ENCODE measurements around the gene PRR5L. TPM values are rescaled to one million over a fixed set of nuclear protein-coding genes. Genes with fewer than 3 reads are reported as not detected.

The PRR5L gene
- total RNA-seq, 1 donor: 19.5 TPM

DNA sequence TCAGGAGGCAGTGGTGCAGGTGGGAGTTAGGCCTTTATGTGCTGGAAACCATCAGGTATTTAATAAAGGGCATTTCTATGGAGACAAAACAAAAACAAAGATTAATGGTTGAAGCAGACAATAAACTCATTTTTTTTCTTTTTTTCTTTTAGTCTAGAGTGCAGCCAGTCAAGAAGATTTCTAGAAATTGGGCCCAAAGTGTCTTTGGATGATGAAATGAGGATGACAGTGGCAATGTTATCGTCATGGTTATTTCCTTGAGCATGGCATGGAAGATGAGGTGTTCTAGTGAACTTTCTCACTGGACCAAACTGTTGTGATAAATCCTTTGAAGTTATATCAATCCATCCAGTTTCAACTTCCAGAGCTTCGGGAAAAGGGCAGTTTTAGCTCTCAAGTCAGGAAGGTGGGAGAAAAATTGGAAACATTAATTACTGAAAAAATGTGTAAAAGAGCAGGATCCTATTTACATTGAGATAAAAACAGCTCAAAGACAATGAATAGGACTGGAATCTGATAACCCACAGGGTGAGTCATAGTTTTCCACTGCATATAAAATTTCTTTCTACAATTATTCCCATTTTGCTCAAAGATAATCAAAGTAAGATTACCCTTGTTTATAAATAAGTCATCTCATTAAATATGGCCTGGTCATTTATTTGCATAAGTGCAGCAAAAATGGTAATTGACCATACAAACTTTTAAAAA lies 33.0 kb downstream of the PRR5L start:
- Histone ChIP-seq H3K4me3 (ENCODE audit: low read length) (no peak overlapping the region), H3K27me3 (ENCODE audit: insufficient read depth, low read length) (no peaks in the 10 kb centered on the region), H3K4me1 (ENCODE audit: insufficient read depth, low read length) (peaks cover 6% of the 10 kb centered on the region), H3K9me3 (ENCODE audit: low read depth, low read length) (no peaks in the 10 kb centered on the region)

DNA sequence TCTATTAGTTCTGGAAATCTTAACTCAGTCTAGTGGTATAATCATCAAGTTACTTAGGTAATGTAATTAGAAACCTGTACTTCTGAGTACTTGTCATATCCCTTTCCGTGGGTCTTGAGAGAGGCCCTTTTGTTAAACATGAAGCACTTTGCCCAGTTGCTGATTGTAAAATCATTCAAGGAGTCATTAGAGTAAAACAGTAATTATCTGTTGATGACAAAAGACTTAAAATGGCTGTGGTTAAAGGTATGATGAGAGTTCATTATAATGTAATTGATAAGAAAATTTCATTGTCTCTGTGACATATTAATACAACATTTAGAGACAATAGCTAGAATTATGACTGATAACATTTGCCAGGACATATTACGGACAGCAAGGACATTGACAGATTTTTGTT lies 34.3 kb downstream of the PRR5L start:
- no peaks in the 10 kb centered on the region for H3K9me3 ChIP-seq (ENCODE audit: low read depth, low read length)
- H3K27me3 ChIP-seq (ENCODE audit: insufficient read depth, low read length): no peaks in the 10 kb centered on the region
- no peak overlapping the region for H3K4me3 ChIP-seq (ENCODE audit: low read length)
- peaks cover 6% of the 10 kb centered on the region for H3K4me1 ChIP-seq (ENCODE audit: insufficient read depth, low read length)

DNA sequence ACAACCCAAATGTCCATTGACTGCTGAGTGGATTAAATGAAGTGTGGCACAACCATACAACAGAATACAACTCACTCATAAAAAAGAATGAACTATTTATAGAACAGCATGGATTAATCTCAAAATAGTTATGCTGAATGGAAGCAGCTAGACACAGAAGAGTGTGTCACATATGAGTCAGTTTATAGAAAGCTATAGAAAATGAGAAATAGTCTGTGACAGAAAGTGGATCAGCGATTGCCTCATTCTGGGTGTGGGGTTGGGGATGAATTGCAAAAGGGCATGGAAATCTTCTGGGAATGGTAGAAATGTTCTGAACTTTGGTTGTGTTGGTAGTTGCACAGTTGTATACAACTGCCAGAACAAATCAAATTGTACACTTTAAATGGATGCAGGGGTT lies 37.4 kb downstream of the PRR5L start:
- no peaks in the 10 kb centered on the region for H3K4me1 ChIP-seq (ENCODE audit: insufficient read depth, low read length)
- H3K4me3 ChIP-seq (ENCODE audit: low read length): no peak overlapping the region
- H3K9me3 ChIP-seq (ENCODE audit: low read depth, low read length): no peaks in the 10 kb centered on the region
- H3K27me3 ChIP-seq (ENCODE audit: insufficient read depth, low read length): no peaks in the 10 kb centered on the region

DNA sequence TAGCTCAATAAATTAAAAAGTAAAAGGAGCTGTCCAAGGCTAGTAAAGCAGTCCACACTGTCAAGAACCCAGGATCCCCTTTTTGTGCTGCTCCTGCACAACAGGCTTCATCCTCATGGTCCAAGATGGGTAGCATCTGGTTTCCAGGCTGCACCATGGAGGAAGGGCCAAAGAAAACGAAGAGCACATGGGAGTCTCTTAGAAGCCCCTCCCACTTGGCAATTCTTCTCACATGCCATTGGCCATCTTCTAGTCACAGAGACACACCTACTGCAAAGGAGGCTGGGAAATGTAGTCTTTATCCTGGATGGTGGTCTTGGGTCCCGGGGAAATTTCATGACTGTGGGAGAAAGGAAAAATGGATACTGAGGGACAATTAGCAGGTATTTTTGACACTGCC lies 37.8 kb downstream of the PRR5L start:
- H3K4me1 ChIP-seq (ENCODE audit: insufficient read depth, low read length): no peaks in the 10 kb centered on the region
- H3K9me3 ChIP-seq (ENCODE audit: low read depth, low read length): no peaks in the 10 kb centered on the region
- H3K27me3 ChIP-seq (ENCODE audit: insufficient read depth, low read length): no peaks in the 10 kb centered on the region
- H3K4me3 ChIP-seq (ENCODE audit: low read length): no peak overlapping the region

DNA sequence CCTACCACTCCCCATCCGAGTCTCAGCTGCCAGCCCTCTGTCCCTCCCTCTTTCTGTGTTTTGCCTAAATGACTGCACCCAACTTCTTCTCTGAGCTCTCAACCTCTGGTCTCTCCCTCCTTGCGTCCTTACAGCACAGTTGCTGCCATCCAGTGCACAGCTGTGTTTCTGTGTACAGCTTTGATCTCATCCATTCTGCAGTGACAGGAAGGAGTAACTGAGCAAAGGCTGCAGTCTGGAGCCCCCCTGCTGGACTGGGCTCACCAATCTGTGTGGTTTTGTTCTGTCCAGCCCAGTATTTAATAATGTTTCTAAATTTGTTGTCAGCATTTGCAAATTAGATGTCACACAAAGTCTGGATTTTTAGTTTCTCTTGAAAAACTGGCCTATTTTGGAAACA lies 43.8 kb downstream of the PRR5L start:
- H3K27me3 ChIP-seq (ENCODE audit: insufficient read depth, low read length): no peaks in the 10 kb centered on the region
- no peaks in the 10 kb centered on the region for H3K9me3 ChIP-seq (ENCODE audit: low read depth, low read length)
- H3K4me1 ChIP-seq (ENCODE audit: insufficient read depth, low read length): no peaks in the 10 kb centered on the region
- H3K4me3 ChIP-seq (ENCODE audit: low read length): no peak overlapping the region

DNA sequence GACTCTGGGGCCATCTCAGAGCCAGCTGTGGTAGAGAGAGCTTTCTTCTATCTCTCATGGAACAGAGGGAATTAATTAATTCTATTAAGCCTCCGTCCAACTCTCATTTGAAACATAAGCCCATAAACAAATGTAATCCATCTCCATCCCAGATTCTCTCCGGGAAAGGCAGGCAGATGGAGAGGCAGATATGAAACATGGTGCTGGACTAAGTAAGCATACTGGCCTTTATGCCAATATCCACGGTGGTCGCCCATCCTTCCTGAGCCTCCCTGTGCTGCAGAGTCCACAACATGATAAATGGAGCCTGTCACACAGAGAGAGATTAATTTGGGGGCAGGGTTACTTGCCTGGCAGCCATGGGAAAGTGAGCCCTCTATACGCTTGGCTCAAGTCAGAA lies 44.8 kb downstream of the PRR5L start:
- no peaks in the 10 kb centered on the region for H3K27me3 ChIP-seq (ENCODE audit: insufficient read depth, low read length)
- no peaks in the 10 kb centered on the region for H3K9me3 ChIP-seq (ENCODE audit: low read depth, low read length)
- no peak overlapping the region for H3K4me3 ChIP-seq (ENCODE audit: low read length)
- no peaks in the 10 kb centered on the region for H3K4me1 ChIP-seq (ENCODE audit: insufficient read depth, low read length)

DNA sequence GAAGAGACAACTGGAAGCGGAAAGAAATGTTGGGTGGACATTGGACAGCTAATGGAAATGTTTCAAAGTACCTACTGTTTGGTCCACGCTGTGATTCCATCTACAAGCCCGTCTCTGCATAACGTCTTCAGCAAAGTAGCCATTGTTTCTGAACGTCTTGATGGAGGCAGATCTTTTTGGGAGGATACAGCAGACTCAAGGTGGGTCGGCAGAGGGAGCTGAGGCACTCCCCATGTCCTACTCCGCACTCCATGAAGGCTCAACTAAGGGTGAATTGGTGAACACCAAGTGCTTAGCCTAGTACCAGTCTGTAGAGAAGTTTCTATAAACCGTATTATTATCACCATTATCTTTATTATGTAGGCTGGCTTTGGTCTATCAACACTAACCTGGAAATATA lies 45.8 kb downstream of the PRR5L start:
- Histone ChIP-seq H3K27me3 (ENCODE audit: insufficient read depth, low read length) (no peaks in the 10 kb centered on the region), H3K9me3 (ENCODE audit: low read depth, low read length) (no peaks in the 10 kb centered on the region), H3K4me1 (ENCODE audit: insufficient read depth, low read length) (no peaks in the 10 kb centered on the region), H3K4me3 (ENCODE audit: low read length) (no peak overlapping the region)

DNA sequence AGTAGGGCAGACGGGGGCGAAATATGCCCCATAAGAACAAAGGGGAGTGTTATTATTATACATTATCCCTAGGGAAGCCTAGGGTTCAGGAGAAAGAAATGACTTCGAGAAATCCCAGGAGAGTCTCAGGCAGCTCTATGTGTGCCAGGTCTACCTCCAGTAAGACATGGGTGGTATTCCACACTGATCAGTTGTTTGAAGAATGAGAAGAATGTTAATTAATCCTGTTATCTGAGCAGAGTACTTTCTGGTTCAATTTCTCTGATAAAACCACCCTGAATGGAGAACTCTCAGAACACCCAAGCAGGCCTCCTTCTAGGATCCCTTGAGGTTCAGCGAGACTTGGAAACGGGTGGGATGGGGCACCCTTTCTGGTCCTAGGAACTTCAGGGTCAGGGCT lies 46.2 kb downstream of the PRR5L start:
- H3K27me3 ChIP-seq (ENCODE audit: insufficient read depth, low read length): no peaks in the 10 kb centered on the region
- no peaks in the 10 kb centered on the region for H3K4me1 ChIP-seq (ENCODE audit: insufficient read depth, low read length)
- no peak overlapping the region for H3K4me3 ChIP-seq (ENCODE audit: low read length)
- H3K9me3 ChIP-seq (ENCODE audit: low read depth, low read length): no peaks in the 10 kb centered on the region

DNA sequence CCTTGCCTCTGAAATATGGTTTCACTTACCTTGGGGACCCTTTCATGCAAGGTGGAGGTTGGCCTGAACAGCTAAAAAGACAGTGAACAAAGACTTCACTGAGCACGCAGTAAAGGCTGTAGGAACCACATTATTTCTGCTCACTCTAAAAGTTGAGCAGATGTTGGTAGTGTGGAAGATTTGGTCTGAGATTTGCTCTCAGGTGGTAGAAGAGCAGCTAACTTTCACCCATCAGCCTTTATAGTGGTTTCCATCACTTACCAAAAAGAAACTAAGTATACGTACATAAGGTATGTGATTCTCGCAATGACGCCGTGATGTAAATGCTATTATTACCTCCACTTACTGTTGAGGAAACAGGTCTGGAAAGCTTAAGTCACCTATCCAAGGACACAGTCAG lies 47.3 kb downstream of the PRR5L start:
- Histone ChIP-seq H3K4me1 (ENCODE audit: insufficient read depth, low read length) (no peaks in the 10 kb centered on the region), H3K27me3 (ENCODE audit: insufficient read depth, low read length) (no peaks in the 10 kb centered on the region), H3K9me3 (ENCODE audit: low read depth, low read length) (no peaks in the 10 kb centered on the region), H3K4me3 (ENCODE audit: low read length) (no peak overlapping the region)

DNA sequence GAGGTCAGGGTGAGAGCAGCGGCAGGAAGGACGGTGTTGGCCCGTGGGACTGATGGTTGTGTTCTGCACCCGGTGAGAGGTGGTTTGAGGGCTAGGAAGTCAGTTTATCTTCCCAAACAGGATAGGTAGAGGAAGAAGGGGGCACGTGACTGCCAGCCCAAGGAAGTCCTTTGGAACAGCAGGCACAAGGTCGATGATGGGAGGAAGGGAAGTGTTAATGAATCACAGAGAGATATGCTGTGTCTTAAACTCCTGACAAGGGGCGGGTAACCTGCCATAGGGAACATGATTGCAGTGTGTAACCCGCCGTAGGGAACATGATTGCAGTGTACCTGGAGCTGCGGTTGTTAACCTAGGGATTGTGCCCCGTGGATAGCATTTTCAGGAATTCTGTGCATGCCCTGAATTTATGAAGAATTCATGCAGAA lies 49.0 kb downstream of the PRR5L start:
- Histone ChIP-seq H3K9me3 (ENCODE audit: low read depth, low read length) (no peaks in the 10 kb centered on the region), H3K27me3 (ENCODE audit: insufficient read depth, low read length) (no peaks in the 10 kb centered on the region), H3K4me1 (ENCODE audit: insufficient read depth, low read length) (no peaks in the 10 kb centered on the region), H3K4me3 (ENCODE audit: low read length) (no peak overlapping the region)

DNA sequence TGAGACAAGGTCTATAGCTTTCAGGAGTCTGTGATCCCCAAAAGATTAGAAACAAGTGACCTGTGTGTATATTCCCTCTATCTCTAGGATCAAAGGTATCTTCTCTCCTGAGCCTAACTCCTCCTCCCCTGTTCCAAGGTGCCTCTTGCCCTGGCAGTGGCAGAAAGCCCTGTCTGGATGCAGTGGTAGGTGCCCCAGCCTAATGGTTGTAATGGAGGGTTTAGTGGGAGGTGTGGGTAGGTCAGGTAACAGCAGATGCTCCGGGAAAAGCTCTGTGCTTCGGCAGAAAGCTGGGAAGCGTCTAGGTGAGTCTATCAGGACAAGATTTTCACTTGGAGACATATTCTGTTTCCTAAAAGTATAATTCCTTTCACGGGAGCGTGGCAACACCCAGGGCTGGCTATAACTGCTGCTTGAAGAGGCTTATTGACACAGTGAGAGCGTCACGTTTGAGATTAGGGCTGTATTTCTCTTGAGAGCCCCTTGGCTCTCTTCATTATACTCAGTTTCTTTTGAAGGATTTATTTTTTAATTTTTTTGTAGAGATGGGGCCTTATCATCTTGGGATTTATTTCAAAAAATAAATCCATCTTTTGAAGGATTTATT lies 49.5 kb downstream of the PRR5L start:
- Histone ChIP-seq H3K4me1 (ENCODE audit: insufficient read depth, low read length) (no peaks in the 10 kb centered on the region), H3K9me3 (ENCODE audit: low read depth, low read length) (no peaks in the 10 kb centered on the region), H3K4me3 (ENCODE audit: low read length) (no peak overlapping the region), H3K27me3 (ENCODE audit: insufficient read depth, low read length) (no peaks in the 10 kb centered on the region)

DNA sequence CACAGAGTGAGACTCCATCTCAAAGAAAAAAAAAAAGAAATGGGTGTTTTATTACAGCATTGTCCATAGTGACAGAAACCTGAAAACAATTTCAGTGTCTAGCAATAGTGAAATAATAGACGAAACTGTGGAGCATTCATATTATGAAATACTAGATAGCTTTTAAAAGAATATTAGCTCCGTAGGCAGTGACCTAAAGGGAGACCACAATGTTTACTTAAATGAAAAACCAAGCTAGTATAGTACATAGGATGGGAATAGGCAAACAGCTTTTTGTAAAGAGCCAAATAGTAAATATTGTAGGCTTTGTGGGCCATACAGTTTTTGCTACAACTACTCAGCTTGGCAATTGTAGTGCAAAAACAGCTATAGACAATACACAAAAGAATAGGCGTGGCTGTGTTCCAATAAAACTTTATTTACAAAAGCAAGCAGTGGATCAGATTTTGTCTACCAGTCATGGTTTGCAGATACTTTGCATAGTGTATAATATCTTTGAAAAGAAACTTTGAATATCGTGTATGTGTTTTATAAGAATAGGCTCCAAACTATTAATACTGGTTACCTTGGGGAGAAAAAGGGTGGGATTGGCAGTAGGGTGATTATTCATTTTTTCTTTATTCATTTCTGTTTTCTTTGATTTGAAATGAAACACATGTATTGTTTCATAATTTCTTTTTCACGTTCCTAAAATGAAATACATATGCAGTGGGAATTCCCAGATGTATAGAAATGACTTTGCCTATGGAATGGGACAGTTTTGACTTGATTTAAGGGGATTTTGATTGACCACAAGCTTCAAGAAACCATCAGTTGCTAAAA lies 50.7 kb downstream of the PRR5L start:
- no peaks in the 10 kb centered on the region for H3K4me1 ChIP-seq (ENCODE audit: insufficient read depth, low read length)
- no peaks in the 10 kb centered on the region for H3K9me3 ChIP-seq (ENCODE audit: low read depth, low read length)
- H3K27me3 ChIP-seq (ENCODE audit: insufficient read depth, low read length): no peaks in the 10 kb centered on the region
- no peak overlapping the region for H3K4me3 ChIP-seq (ENCODE audit: low read length)

DNA sequence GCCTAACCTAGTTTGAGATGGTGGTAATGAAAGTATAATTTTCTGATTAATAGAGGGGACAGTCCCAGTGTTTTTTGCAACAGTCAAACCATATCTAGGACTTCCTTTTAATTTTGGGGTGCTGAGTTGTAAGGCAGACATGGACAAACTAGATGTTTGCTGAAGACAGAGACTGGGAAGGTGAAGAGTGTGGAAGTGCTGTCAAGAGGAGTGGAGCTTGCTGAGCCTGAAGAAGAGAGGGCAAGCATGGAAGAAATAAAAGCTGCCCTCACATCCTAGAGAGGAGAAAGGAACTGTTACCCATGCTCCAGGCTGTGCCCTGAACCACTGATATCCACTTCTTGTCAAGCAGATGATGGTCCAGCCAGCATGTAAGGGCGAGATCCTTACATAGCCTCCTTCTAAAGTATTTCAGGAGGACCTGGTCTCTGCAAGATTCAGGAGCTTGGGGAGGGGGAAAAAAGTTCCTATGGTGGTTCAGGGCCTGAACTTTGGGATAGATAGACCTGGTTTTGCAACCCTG lies 51.4 kb downstream of the PRR5L start:
- H3K9me3 ChIP-seq (ENCODE audit: low read depth, low read length): no peaks in the 10 kb centered on the region
- no peak overlapping the region for H3K4me3 ChIP-seq (ENCODE audit: low read length)
- no peaks in the 10 kb centered on the region for H3K4me1 ChIP-seq (ENCODE audit: insufficient read depth, low read length)
- no peaks in the 10 kb centered on the region for H3K27me3 ChIP-seq (ENCODE audit: insufficient read depth, low read length)

DNA sequence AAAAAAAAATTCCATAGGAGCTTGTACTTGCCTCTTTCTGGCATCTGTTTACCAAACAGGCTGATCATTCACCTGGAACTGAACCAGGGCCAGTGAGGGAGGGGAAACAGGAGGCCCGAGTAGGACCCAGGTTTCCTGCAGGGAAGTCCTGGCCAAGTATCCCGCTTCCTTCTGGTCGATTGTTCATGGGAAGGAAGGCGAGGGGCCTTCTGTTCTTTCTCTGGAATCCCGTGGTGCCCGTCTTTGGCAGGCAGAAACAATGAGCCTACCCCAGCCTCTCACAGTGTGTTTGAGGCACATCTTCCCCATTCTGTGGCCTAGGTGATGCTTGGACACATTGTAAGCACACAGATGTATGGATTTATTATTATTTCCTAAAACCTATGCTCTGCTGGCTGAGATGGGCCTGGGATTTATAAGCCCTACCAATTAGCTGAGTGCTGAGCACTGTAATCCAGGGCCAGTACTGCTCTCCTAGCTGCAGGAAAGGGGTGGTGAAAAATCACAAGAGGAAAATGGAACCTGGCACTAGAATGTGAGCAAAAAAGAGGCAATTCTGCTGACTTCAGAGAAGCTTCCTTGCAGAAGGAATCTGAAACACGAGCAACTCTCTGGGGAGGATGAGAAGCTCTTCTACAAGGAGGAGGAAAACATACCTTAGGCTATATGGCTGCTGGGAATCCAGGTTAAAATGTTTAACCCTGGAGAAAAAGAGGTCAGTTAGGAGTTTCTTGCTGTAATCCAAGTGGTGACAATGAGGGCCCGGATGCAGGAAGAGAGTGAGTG lies 53.5 kb downstream of the PRR5L start:
- H3K4me3 ChIP-seq (ENCODE audit: low read length): no peak overlapping the region
- H3K4me1 ChIP-seq (ENCODE audit: insufficient read depth, low read length): peaks cover 8% of the 10 kb centered on the region
- H3K9me3 ChIP-seq (ENCODE audit: low read depth, low read length): no peaks in the 10 kb centered on the region
- no peaks in the 10 kb centered on the region for H3K27me3 ChIP-seq (ENCODE audit: insufficient read depth, low read length)

DNA sequence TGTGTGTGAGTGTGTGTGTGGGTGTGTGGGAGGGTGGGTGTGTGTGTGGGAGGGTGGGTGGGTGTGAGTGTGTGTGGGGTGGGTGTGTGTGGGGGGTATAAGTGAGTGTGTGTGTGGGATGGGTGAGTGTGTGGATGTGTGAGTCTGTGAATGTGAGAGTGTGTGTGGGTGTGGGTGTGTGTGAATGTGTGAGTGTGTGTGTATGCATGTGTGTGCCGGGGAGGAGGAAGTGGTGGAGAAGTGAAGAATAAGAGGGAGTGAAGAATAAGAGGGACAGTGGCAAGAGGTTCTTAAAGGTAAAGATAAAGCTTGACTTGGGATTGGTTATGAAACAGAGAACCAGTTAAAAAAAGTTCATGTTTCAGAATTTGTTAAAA lies 54.0 kb downstream of the PRR5L start:
- Histone ChIP-seq H3K4me3 (ENCODE audit: low read length) (no peak overlapping the region), H3K4me1 (ENCODE audit: insufficient read depth, low read length) (peaks cover 12% of the 10 kb centered on the region), H3K27me3 (ENCODE audit: insufficient read depth, low read length) (no peaks in the 10 kb centered on the region), H3K9me3 (ENCODE audit: low read depth, low read length) (no peaks in the 10 kb centered on the region)

All from mononuclear cell (primary cell).